ENCODE measurements around the gene VPS8.

GRCh38 chr3:185070491-185071286 is 258.7 kb downstream of the VPS8 start:
- TF ChIP-seq, protein P1, sequence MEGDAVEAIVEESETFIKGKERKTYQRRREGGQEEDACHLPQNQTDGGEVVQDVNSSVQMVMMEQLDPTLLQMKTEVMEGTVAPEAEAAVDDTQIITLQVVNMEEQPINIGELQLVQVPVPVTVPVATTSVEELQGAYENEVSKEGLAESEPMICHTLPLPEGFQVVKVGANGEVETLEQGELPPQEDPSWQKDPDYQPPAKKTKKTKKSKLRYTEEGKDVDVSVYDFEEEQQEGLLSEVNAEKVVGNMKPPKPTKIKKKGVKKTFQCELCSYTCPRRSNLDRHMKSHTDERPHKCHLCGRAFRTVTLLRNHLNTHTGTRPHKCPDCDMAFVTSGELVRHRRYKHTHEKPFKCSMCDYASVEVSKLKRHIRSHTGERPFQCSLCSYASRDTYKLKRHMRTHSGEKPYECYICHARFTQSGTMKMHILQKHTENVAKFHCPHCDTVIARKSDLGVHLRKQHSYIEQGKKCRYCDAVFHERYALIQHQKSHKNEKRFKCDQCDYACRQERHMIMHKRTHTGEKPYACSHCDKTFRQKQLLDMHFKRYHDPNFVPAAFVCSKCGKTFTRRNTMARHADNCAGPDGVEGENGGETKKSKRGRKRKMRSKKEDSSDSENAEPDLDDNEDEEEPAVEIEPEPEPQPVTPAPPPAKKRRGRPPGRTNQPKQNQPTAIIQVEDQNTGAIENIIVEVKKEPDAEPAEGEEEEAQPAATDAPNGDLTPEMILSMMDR (IDR thresholded peaks at IDR 0.05): peak; percentile 71
- TF ChIP-seq, protein P2, sequence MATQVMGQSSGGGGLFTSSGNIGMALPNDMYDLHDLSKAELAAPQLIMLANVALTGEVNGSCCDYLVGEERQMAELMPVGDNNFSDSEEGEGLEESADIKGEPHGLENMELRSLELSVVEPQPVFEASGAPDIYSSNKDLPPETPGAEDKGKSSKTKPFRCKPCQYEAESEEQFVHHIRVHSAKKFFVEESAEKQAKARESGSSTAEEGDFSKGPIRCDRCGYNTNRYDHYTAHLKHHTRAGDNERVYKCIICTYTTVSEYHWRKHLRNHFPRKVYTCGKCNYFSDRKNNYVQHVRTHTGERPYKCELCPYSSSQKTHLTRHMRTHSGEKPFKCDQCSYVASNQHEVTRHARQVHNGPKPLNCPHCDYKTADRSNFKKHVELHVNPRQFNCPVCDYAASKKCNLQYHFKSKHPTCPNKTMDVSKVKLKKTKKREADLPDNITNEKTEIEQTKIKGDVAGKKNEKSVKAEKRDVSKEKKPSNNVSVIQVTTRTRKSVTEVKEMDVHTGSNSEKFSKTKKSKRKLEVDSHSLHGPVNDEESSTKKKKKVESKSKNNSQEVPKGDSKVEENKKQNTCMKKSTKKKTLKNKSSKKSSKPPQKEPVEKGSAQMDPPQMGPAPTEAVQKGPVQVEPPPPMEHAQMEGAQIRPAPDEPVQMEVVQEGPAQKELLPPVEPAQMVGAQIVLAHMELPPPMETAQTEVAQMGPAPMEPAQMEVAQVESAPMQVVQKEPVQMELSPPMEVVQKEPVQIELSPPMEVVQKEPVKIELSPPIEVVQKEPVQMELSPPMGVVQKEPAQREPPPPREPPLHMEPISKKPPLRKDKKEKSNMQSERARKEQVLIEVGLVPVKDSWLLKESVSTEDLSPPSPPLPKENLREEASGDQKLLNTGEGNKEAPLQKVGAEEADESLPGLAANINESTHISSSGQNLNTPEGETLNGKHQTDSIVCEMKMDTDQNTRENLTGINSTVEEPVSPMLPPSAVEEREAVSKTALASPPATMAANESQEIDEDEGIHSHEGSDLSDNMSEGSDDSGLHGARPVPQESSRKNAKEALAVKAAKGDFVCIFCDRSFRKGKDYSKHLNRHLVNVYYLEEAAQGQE (IDR thresholded peaks at IDR 0.05; ENCODE audit: insufficient read depth in 1 of 2, low read depth in 2 of 2, low read length in 1 of 2): no peak
- TF ChIP-seq POLR2AphosphoS5 (IDR thresholded peaks at IDR 0.05; ENCODE audit: low read depth, low read length) (no peak), SIN3A (IDR thresholded peaks at IDR 0.05; ENCODE audit: borderline replicate concordance, insufficient read depth, low read depth, low read length) (no peak)

Data from Panc1 (cell line).